ENCODE data around the gene ST3GAL2.

DNA sequence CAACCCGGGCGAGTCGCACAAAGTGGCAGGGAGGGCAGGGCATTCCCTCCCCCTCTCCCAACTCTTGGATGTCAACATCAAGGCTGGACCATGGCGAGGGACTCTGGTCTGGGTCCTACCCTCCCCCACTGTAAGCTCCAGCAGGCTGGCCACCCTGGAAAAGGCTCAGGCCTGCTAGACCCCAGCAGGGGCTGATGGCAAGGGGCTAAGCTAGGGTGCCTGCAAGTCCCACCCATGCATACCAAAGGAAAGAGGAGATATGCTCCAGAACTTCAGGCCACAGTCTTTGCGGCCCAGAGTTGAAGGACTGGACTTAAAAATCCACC is 19.9 kb downstream of the ST3GAL2 start:
- TF ChIP-seq, protein P1, sequence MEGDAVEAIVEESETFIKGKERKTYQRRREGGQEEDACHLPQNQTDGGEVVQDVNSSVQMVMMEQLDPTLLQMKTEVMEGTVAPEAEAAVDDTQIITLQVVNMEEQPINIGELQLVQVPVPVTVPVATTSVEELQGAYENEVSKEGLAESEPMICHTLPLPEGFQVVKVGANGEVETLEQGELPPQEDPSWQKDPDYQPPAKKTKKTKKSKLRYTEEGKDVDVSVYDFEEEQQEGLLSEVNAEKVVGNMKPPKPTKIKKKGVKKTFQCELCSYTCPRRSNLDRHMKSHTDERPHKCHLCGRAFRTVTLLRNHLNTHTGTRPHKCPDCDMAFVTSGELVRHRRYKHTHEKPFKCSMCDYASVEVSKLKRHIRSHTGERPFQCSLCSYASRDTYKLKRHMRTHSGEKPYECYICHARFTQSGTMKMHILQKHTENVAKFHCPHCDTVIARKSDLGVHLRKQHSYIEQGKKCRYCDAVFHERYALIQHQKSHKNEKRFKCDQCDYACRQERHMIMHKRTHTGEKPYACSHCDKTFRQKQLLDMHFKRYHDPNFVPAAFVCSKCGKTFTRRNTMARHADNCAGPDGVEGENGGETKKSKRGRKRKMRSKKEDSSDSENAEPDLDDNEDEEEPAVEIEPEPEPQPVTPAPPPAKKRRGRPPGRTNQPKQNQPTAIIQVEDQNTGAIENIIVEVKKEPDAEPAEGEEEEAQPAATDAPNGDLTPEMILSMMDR (conservative IDR thresholded peaks at IDR 0.05 in 1 of 2, IDR thresholded peaks at IDR 0.05 in 1 of 2; ENCODE audit: low read depth in 1 of 2, low read length in 2 of 2): no peak
- TF ChIP-seq EZH2 (IDR thresholded peaks at IDR 0.05; ENCODE audit: low read length, missing control alignments): no peak

Measured in fibroblast of lung (primary cell).